Osteocyte (in vitro differentiated cells): Measurements from ENCODE around the gene C19orf53. TPM values are rescaled to one million over a fixed set of nuclear protein-coding genes. Genes with fewer than 3 reads are reported as not detected.

ENCODE experiments used
- DNase-seq: peaks from one replicate; pipeline ENCODE4 v3.0.0; 2021; ENCODE audit warnings: mixed read lengths; ENCODE audit not compliant: unreplicated experiment; ENCODE audit errors: extremely low spot score
- H3K27ac Mint-ChIP-seq: one replicate; pipeline ENCODE4 v1.8.0; 2021; ENCODE audit warnings: mild to moderate bottlenecking, mixed read lengths; ENCODE audit not compliant: unreplicated experiment
- H3K27me3 Mint-ChIP-seq: one replicate; pipeline ENCODE4 v1.8.0; 2021; ENCODE audit warnings: mixed read lengths; ENCODE audit not compliant: unreplicated experiment
- H3K36me3 Mint-ChIP-seq: one replicate; pipeline ENCODE4 v1.8.0; 2021; ENCODE audit warnings: mixed read lengths; ENCODE audit not compliant: unreplicated experiment
- H3K4me1 Mint-ChIP-seq: one replicate; pipeline ENCODE4 v1.8.0; 2021; ENCODE audit warnings: mixed read lengths; ENCODE audit not compliant: unreplicated experiment
- H3K4me3 Mint-ChIP-seq: one replicate; pipeline ENCODE4 v1.8.0; 2021; ENCODE audit warnings: mild to moderate bottlenecking, moderate library complexity, mixed read lengths; ENCODE audit not compliant: unreplicated experiment
- H3K9me3 Mint-ChIP-seq: one replicate; pipeline ENCODE4 v1.8.0; 2021; ENCODE audit warnings: mixed read lengths; ENCODE audit not compliant: unreplicated experiment
- CTCF ChIP-seq: fragments of 200-600 bp; sonication (generic); IDR thresholded peaks from 2 replicates; pipeline ENCODE4 v1.5.0; 2021; ENCODE audit warnings: antibody characterized with exemption, mild to moderate bottlenecking, moderate library complexity
- total RNA-seq: library from RNA; stranded (reverse); gene quantifications from 2 replicates; pipeline ENCODE4 v1.2.1, GENCODE V29; 2021

Gene C19orf53
- total RNA-seq, 1 donor from 2014 or later, result 86.6 TPM

- Mint-ChIP-seq H3K27ac (no peak overlapping the region), H3K36me3 (peaks cover 16% of the 10 kb centered on the region), H3K9me3 (no peaks in the 10 kb centered on the region), H3K27me3 (no peaks in the 10 kb centered on the region), H3K4me3 (no peak overlapping the region), H3K4me1 (no peaks in the 10 kb centered on the region)
- no peak for DNase-seq
- TF ChIP-seq CTCF, result peak; percentile 42
These were observed 30.8 kb downstream of the C19orf53 start for GRCh38 chr19:13804830-13805683.

GRCh38 chr19:13806728-13807127, 32.5 kb downstream of the C19orf53 start:
- Mint-ChIP-seq H3K27ac (no peak overlapping the region), H3K36me3 (peaks cover 9% of the 10 kb centered on the region), H3K27me3 (no peaks in the 10 kb centered on the region), H3K4me3 (no peak overlapping the region), H3K4me1 (no peaks in the 10 kb centered on the region), H3K9me3 (no peaks in the 10 kb centered on the region)
- TF ChIP-seq CTCF, result no peak
- DNase-seq, result no peak

- no peak overlapping the region for H3K4me3 Mint-ChIP-seq
- TF ChIP-seq CTCF, result no peak
- DNase-seq, result no peak
- H3K36me3 Mint-ChIP-seq, result peaks cover 9% of the 10 kb centered on the region
- no peaks in the 10 kb centered on the region for H3K9me3 Mint-ChIP-seq
- no peak overlapping the region for H3K27ac Mint-ChIP-seq
- no peaks in the 10 kb centered on the region for H3K4me1 Mint-ChIP-seq
- H3K27me3 Mint-ChIP-seq, result no peaks in the 10 kb centered on the region
These were observed 33.3 kb downstream of the C19orf53 start for GRCh38 chr19:13807421-13808021.

- Mint-ChIP-seq H3K9me3 (no peaks in the 10 kb centered on the region), H3K4me1 (no peaks in the 10 kb centered on the region), H3K27me3 (no peaks in the 10 kb centered on the region), H3K36me3 (peaks cover 13% of the 10 kb centered on the region), H3K27ac (no peak overlapping the region), H3K4me3 (no peak overlapping the region)
- no peak for TF ChIP-seq CTCF
- DNase-seq, result no peak
These were observed 34.6 kb downstream of the C19orf53 start for GRCh38 chr19:13808856-13809255.

- no peak for DNase-seq
- Mint-ChIP-seq H3K27me3 (no peaks in the 10 kb centered on the region), H3K36me3 (peaks cover 15% of the 10 kb centered on the region), H3K9me3 (no peaks in the 10 kb centered on the region), H3K27ac (no peak overlapping the region), H3K4me1 (no peaks in the 10 kb centered on the region), H3K4me3 (no peak overlapping the region)
- no peak for TF ChIP-seq CTCF
These were observed 38.3 kb downstream of the C19orf53 start for GRCh38 chr19:13812544-13812943.
